K562 (cell line): ENCODE data around the gene EFNA5. TPM values are rescaled to one million over a fixed set of nuclear protein-coding genes. Genes with fewer than 3 reads are reported as not detected.

Experiments
- ADNP ChIP-seq: fragments of 200-800 bp; sonication (Bioruptor generic); IDR thresholded peaks from 2 replicates; pipeline ENCODE4 v1.6.1; 2016; ENCODE audit warnings: missing genetic modification characterization, missing compliant biosample characterization
- BCL6 ChIP-seq: fragments of 250-450 bp; sonication (Bioruptor Pico); IDR thresholded peaks from 2 replicates; pipeline ENCODE4 v1.4.0; 2020
- CHD7 ChIP-seq: fragments of 200-600 bp; sonication (generic); IDR thresholded peaks from one replicate; pipeline ENCODE4 v1.6.1; 2012; ENCODE audit warnings: mild to moderate bottlenecking, low read depth, low read length, inconsistent platforms
- GATA2 ChIP-seq: sonication (generic); formaldehyde crosslinking; IDR thresholded peaks from 2 replicates; pipeline ENCODE4 v1.4.0; 2020; ENCODE audit warnings: mild to moderate bottlenecking, missing genetic modification reagents
- MEF2D ChIP-seq: conservative IDR thresholded peaks from 2 replicates; pipeline ENCODE4 v1.6.1; 2016; ENCODE audit warnings: low read depth, missing genetic modification characterization, missing compliant biosample characterization
- polyA plus RNA-seq, 8 experiments: library from polyadenylated mRNA; depleted of rRNA in 4 of 8; stranded (reverse) in 5 of 8; unstranded in 3 of 8; fragments of >200 nt; fragmentation: Nextera tagmentation in 2 of 8; fragmentation: Illumina TruSeq in 1 of 8; extraction: Ambion mirVana in 2 of 8; extraction: Trizol in 1 of 8; gene quantifications; 2 replicates each; pipeline versions ENCODE4 v1.2.1 to v1.2.3, GENCODE V29; 2011 to 2014; ENCODE audit warnings: inconsistent platforms in 1 of 8, missing spikeins in 1 of 8
- total RNA-seq, 7 experiments: library from RNA; depleted of rRNA in 6 of 7; stranded (reverse); fragments of >200 nt in 6 of 7; fragmentation: Illumina TruSeq in 2 of 7; extraction: Trizol in 2 of 7; gene quantifications; 2 replicates each; pipeline versions ENCODE4 v1.2.1 to v1.2.3, GENCODE V29; 2011 to 2021; ENCODE audit warnings: low replicate concordance in 1 of 7
- TF ChIP-seq, protein P1 (sequence below): sonication (generic); formaldehyde crosslinking; IDR thresholded peaks from 2 replicates; pipeline ENCODE4 v1.8.0; 2022; ENCODE audit warnings: mild to moderate bottlenecking, missing genetic modification reagents

EFNA5 gene
- total and polyA plus RNA-seq, 9 of the 15 experiments (the other 6 are each of a cell fraction or from before 2014, with no cell fraction given), result 0.20 TPM; not detected in 8

DNA sequence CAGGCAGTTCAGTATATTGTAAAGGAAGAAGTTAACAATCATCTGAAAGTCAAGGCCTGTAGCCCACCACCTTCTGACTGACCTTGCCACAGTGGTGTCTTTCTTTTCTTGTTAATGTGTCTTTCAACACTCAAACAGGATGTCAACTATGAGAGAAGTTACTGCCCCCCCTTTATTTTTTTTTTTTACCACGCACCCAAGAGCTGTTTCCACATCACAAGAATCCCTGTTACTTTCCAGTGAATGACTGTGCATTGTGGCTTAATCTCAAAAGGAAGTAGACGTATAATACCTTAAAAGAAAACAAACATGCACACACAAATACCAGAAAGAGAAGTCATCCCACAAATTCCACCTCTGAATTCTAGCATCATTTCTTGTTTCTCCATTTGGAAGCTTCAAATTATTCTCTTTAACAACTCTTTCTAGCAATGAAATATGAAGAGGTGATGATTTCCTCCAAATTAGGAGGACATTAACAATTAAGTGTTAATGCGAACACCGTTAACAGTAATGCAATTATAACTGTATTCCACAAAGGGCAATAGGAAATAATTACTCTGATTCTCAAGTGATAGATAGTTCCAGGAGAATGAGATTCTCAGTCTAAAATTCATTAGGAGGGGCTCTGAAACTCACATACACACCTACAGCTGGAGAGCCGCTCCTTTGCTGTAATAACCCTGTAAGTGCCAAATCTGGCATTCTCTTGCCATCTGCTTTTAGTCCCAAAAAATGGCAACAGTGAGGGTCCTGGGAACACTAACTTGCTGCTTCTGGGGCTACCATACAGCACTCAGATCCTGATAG, 201.0 kb downstream of the EFNA5 start (continued):
- TF ChIP-seq CHD7 (no peak), BCL6 (CRISPR knock-in tag) (no peak), ADNP (tag) (no peak), GATA2 (no peak), MEF2D (tag) (no peak; the same call in 1 of the 2 replicates)
- TF ChIP-seq, protein P1, sequence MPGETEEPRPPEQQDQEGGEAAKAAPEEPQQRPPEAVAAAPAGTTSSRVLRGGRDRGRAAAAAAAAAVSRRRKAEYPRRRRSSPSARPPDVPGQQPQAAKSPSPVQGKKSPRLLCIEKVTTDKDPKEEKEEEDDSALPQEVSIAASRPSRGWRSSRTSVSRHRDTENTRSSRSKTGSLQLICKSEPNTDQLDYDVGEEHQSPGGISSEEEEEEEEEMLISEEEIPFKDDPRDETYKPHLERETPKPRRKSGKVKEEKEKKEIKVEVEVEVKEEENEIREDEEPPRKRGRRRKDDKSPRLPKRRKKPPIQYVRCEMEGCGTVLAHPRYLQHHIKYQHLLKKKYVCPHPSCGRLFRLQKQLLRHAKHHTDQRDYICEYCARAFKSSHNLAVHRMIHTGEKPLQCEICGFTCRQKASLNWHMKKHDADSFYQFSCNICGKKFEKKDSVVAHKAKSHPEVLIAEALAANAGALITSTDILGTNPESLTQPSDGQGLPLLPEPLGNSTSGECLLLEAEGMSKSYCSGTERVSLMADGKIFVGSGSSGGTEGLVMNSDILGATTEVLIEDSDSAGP (CRISPR knock-in tag), result no peak
